HL-60 (cell line): Measurements from ENCODE around the gene TFB2M.
A peak's percentile ranks its signal among the peaks of the same experiment; 100 is the strongest.

Source experiments
- DNase-seq, 2 experiments: peaks; one replicate each; pipeline ENCODE4 v3.0.0-alpha.2; 2010 to 2020; ENCODE audit warnings: low read depth in 1 of 2, low spot score in 1 of 2
- H3K27ac ChIP-seq: fragments of 250-450 bp; sonication (Bioruptor Pico); replicated peaks from 2 replicates; pipeline ENCODE4 v1.5.1; 2020; ENCODE audit warnings: mild to moderate bottlenecking, moderate library complexity
- H3K27me3 ChIP-seq: fragments of 250-450 bp; sonication (Bioruptor Pico); 2 replicates; pipeline ENCODE4 v1.5.1; 2021; ENCODE audit warnings: mild to moderate bottlenecking, moderate library complexity; ENCODE audit not compliant: insufficient read depth, poor library complexity, severe bottlenecking
- H3K4me3 ChIP-seq: replicated peaks from 2 replicates; pipeline ENCODE4 v1.5.1; 2011; ENCODE audit warnings: mild to moderate bottlenecking, control low read depth, low read length; ENCODE audit not compliant: insufficient read depth
- CTCF ChIP-seq: IDR thresholded peaks from one replicate; pipeline ENCODE4 v1.5.1; 2011; ENCODE audit warnings: low read length, control low read depth, inconsistent platforms; ENCODE audit not compliant: insufficient read depth
- GABPA ChIP-seq: IDR thresholded peaks from 2 replicates; pipeline ENCODE4 v1.6.1; 2012; ENCODE audit warnings: low read depth
- POLR2AphosphoS5 ChIP-seq: IDR thresholded peaks from 2 replicates; pipeline ENCODE4 v1.6.1; 2012; ENCODE audit warnings: low read depth
- REST ChIP-seq: IDR thresholded peaks from 2 replicates; pipeline ENCODE4 v1.6.1; 2012; ENCODE audit warnings: low read depth; ENCODE audit not compliant: insufficient replicate concordance
- SPI1 ChIP-seq: IDR thresholded peaks from 2 replicates; pipeline ENCODE4 v1.6.1; 2012; ENCODE audit warnings: low read depth, mild to moderate bottlenecking, borderline replicate concordance

Gene TFB2M

GRCh38 chr1:246526915-246527314, 39.1 kb downstream of the TFB2M start:
- Histone ChIP-seq H3K27me3 (no peaks in the 10 kb centered on the region), H3K27ac (peak overlapping the region; percentile 62), H3K4me3 (no peak overlapping the region)
- TF ChIP-seq CTCF: no peak
- TF ChIP-seq POLR2AphosphoS5: no peak
- no peak for TF ChIP-seq REST
- DNase-seq: no peak

GRCh38 chr1:246526380-246526779, 39.7 kb downstream of the TFB2M start:
- no peaks in the 10 kb centered on the region for H3K27me3 ChIP-seq
- TF ChIP-seq POLR2AphosphoS5 (no peak), REST (no peak), CTCF (no peak), SPI1 (no peak), GABPA (no peak)
- DNase-seq: no peak
- H3K4me3 ChIP-seq: no peak overlapping the region
- no peak overlapping the region for H3K27ac ChIP-seq

- H3K27ac ChIP-seq: no peak overlapping the region
- no peak for TF ChIP-seq SPI1
- TF ChIP-seq CTCF: no peak
- no peak for TF ChIP-seq POLR2AphosphoS5
- TF ChIP-seq REST: no peak
- TF ChIP-seq GABPA: no peak
- H3K27me3 ChIP-seq: no peaks in the 10 kb centered on the region
- H3K4me3 ChIP-seq: no peak overlapping the region
- no peak for DNase-seq
Measured at GRCh38 chr1:246519514-246519913, 46.5 kb downstream of the TFB2M start.
